Keratinocyte (primary cell): ENCODE measurements around the gene PHF2. TPM values are rescaled to one million over a fixed set of nuclear protein-coding genes. Genes with fewer than 3 reads are reported as not detected.

Experiments used
- DNase-seq: peaks from one replicate; pipeline ENCODE4 v3.0.0-alpha.2; 2011; ENCODE audit warnings: low read depth, missing footprints, low spot score
- FAIRE-seq: peaks from 2 replicates; lab custom pipeline; 2011; peaks lifted over from hg19 to GRCh38; lab: Jason Lieb, UNC
- H2AFZ ChIP-seq: 2 replicates; pipeline ENCODE4 v1.6.0; 2012; ENCODE audit warnings: low read length, control low read depth, inconsistent platforms; ENCODE audit not compliant: control insufficient read depth
- H3K27ac ChIP-seq: 2 replicates; pipeline ENCODE4 v1.5.1; 2011; ENCODE audit warnings: low read length; ENCODE audit not compliant: control insufficient read depth, insufficient read depth
- H3K27me3 ChIP-seq: 3 replicates; pipeline ENCODE4 v1.6.0; 2011; ENCODE audit warnings: low read length; ENCODE audit not compliant: control insufficient read depth, insufficient read depth; ENCODE audit errors: extremely low read depth
- H3K36me3 ChIP-seq, 2 experiments: 2 replicates in 1 of 2; 3 replicates in 1 of 2; pipeline ENCODE4 v1.5.1; 2011; ENCODE audit warnings: low read length in 2 of 2, mild to moderate bottlenecking in 1 of 2; ENCODE audit not compliant: control insufficient read depth in 2 of 2, insufficient read depth in 2 of 2; ENCODE audit errors: extremely low read depth in 1 of 2
- H3K4me1 ChIP-seq: 3 replicates; pipeline ENCODE4 v1.5.1; 2011; ENCODE audit warnings: low read length; ENCODE audit not compliant: control insufficient read depth, insufficient read depth; ENCODE audit errors: extremely low read depth
- H3K4me2 ChIP-seq: 3 replicates; pipeline ENCODE4 v1.6.0; 2011; ENCODE audit warnings: low read depth, low read length; ENCODE audit not compliant: control insufficient read depth, insufficient read depth; ENCODE audit errors: extremely low read depth
- H3K4me3 ChIP-seq, 3 experiments: fragments of 200-600 bp in 1 of 3; sonication (generic) in 1 of 3; 2 replicates in 2 of 3; 3 replicates in 1 of 3; pipeline ENCODE4 v1.5.1; 2011 to 2016; ENCODE audit warnings: low read length in 3 of 3, mild to moderate bottlenecking in 3 of 3, control low read depth in 2 of 3, inconsistent platforms in 1 of 3, low read depth in 1 of 3, mixed read lengths in 1 of 3, mixed run types in 1 of 3, moderate library complexity in 1 of 3; ENCODE audit not compliant: control insufficient read depth in 2 of 3, insufficient read depth in 2 of 3; ENCODE audit errors: extremely low read depth in 1 of 3
- H3K79me2 ChIP-seq: 2 replicates; pipeline ENCODE4 v1.6.0; 2012; ENCODE audit warnings: low read length; ENCODE audit not compliant: control insufficient read depth, insufficient read depth
- H3K9ac ChIP-seq: 3 replicates; pipeline ENCODE4 v1.6.0; 2011; ENCODE audit warnings: low read length; ENCODE audit not compliant: control insufficient read depth, insufficient read depth; ENCODE audit errors: extremely low read depth
- H3K9me1 ChIP-seq: 3 replicates; pipeline ENCODE4 v1.6.0; 2011; ENCODE audit warnings: low read length; ENCODE audit not compliant: control insufficient read depth, insufficient read depth; ENCODE audit errors: extremely low read depth
- H3K9me3 ChIP-seq: 2 replicates; pipeline ENCODE4 v1.5.1; 2012; ENCODE audit warnings: low read depth, low read length; ENCODE audit not compliant: control insufficient read depth
- H4K20me1 ChIP-seq: 3 replicates; pipeline ENCODE4 v1.6.0; 2011; ENCODE audit warnings: low read length; ENCODE audit not compliant: control insufficient read depth, insufficient read depth; ENCODE audit errors: extremely low read depth
- EZH2 ChIP-seq: IDR thresholded peaks from one replicate; pipeline ENCODE4 v1.6.1; 2012; ENCODE audit warnings: inconsistent platforms, mild to moderate bottlenecking, low read length, moderate library complexity
- dilution Hi-C: fragments of 300-500 bp; cut with MboI; formaldehyde crosslinking; loops from one replicate; pipeline ENCODE4 v1.7.0; 2020; ENCODE audit warnings: low sequenced_read_pairs; ENCODE audit not compliant: extremely low pct_ligation_motif_present
- polyA plus RNA-seq, 5 experiments: library from polyadenylated mRNA; depleted of rRNA in 3 of 5; stranded (reverse) in 3 of 5; stranded (forward) in 1 of 5; unstranded in 1 of 5; fragments of >200 nt; gene quantifications; 1 replicate in 1 of 5; 2 replicates in 3 of 5; 3 replicates in 1 of 5; pipeline versions ENCODE4 v1.2.1 to v1.2.3, GENCODE V29; 2011 to 2012; ENCODE audit warnings: missing spikeins in 2 of 5, low read depth in 1 of 5, low replicate concordance in 1 of 5
- TF ChIP-seq, protein P1 (sequence below), 3 experiments: IDR thresholded peaks in 1 of 3; conservative IDR thresholded peaks in 1 of 3; optimal IDR thresholded peaks in 1 of 3; 2 replicates in 2 of 3; 3 replicates in 1 of 3; pipeline versions ENCODE3 to v1.5.1; 2011; ENCODE audit warnings: low read length in 3 of 3, mild to moderate bottlenecking in 3 of 3, moderate library complexity in 2 of 3, control low read depth in 1 of 3, inconsistent platforms in 1 of 3; ENCODE audit not compliant: insufficient read depth in 2 of 3; ENCODE audit errors: extremely low read depth in 1 of 3

Gene PHF2
- polyA plus RNA-seq, 1 donor (not counting 4 experiments of a cell fraction or from before 2014, with no cell fraction given): 5.1 TPM

DNA sequence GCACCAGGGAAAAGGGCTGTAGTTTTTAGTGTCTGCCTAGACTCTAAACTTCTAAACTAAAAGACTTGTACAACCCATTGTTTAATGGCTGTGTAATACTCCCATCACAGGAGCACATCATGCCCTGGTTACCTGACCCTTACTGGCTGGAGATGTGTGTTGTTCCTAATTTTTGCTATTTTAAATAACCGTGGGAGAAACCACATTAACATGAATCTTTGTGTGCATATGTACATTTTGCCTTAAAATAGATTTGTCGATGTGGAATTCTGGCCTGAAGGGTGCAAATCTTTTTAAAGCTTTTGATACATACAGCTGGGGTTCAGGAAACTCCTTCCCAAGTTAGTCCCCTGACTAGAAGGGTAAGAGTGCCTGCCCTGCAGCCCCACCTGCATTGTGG lies 39.7 kb downstream of the PHF2 start:
- H3K27me3 ChIP-seq: no peaks in the 10 kb centered on the region
- H3K9me1 ChIP-seq: no peaks in the 10 kb centered on the region
- H3K79me2 ChIP-seq: peaks cover 35% of the 10 kb centered on the region
- no peak for DNase-seq
- peaks cover 11% of the 10 kb centered on the region for H3K4me1 ChIP-seq
- no peak for FAIRE-seq
- no peak overlapping the region for H3K27ac ChIP-seq
- dilution Hi-C loops: no loop called here
- H2AFZ ChIP-seq: no peak overlapping the region
- H3K4me3 ChIP-seq: no peak overlapping the region
- no peak for TF ChIP-seq EZH2
- TF ChIP-seq, protein P1, sequence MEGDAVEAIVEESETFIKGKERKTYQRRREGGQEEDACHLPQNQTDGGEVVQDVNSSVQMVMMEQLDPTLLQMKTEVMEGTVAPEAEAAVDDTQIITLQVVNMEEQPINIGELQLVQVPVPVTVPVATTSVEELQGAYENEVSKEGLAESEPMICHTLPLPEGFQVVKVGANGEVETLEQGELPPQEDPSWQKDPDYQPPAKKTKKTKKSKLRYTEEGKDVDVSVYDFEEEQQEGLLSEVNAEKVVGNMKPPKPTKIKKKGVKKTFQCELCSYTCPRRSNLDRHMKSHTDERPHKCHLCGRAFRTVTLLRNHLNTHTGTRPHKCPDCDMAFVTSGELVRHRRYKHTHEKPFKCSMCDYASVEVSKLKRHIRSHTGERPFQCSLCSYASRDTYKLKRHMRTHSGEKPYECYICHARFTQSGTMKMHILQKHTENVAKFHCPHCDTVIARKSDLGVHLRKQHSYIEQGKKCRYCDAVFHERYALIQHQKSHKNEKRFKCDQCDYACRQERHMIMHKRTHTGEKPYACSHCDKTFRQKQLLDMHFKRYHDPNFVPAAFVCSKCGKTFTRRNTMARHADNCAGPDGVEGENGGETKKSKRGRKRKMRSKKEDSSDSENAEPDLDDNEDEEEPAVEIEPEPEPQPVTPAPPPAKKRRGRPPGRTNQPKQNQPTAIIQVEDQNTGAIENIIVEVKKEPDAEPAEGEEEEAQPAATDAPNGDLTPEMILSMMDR (optimal IDR thresholded peaks at IDR 0.05 in 1 of 3, IDR thresholded peaks at IDR 0.05 in 1 of 3, conservative IDR thresholded peaks at IDR 0.05 in 1 of 3; ENCODE audit: extremely low read depth in 1 of 3, insufficient read depth in 2 of 3, low read length in 3 of 3): no peak
- H3K4me2 ChIP-seq: no peak overlapping the region
- peaks cover 0 to 3% of the 10 kb centered on the region in 2 experiments for H3K36me3 ChIP-seq
- H3K9ac ChIP-seq: no peak overlapping the region
- H4K20me1 ChIP-seq: peaks cover 2% of the 10 kb centered on the region
- no peaks in the 10 kb centered on the region for H3K9me3 ChIP-seq

DNA sequence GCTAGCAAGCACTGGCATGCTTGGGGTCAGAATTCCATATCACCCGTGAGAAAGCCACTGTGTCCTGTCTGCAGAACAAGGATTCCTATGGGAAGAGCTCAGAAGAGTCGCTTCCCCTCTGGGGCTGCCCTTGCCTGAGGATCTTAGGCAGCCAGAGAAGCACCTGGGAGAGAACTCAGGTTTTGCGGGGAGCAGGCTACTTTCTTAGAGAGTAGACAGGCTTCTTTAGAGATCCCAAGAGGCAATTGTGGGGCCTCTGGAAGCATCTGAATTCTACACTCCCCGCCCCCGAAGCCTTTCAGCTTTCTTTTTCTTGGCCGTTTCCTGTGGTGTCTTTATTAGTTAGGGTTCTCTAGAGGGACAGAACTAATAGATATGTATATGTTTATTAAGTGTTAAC lies 40.9 kb downstream of the PHF2 start:
- Histone ChIP-seq H3K27me3 (no peaks in the 10 kb centered on the region), H4K20me1 (peaks cover 2% of the 10 kb centered on the region), H3K4me2 (no peak overlapping the region), H3K9me1 (no peaks in the 10 kb centered on the region), H3K4me3 (no peak overlapping the region), H3K9me3 (no peaks in the 10 kb centered on the region), H3K9ac (no peak overlapping the region), H3K4me1 (peaks cover 10% of the 10 kb centered on the region), H3K36me3 (peaks cover 0 to 3% of the 10 kb centered on the region in 2 experiments), H2AFZ (no peak overlapping the region), H3K27ac (no peak overlapping the region), H3K79me2 (peaks cover 45% of the 10 kb centered on the region)
- TF ChIP-seq, protein P1 (optimal IDR thresholded peaks at IDR 0.05 in 1 of 3, IDR thresholded peaks at IDR 0.05 in 1 of 3, conservative IDR thresholded peaks at IDR 0.05 in 1 of 3; ENCODE audit: extremely low read depth in 1 of 3, insufficient read depth in 2 of 3, low read length in 3 of 3): no peak
- TF ChIP-seq EZH2: no peak
- DNase-seq: no peak
- no peak for FAIRE-seq
- dilution Hi-C loops: no loop called here
